ENCODE results near the gene DDIT4L.
"Not testable (repeated sequence)": the region's sequence is repeated elsewhere in the genome, so short reads cannot be mapped to it uniquely, and the experiment has no call there.

DDIT4L gene

GRCh38 chr4:100166297-100167039 is 23.8 kb downstream of the DDIT4L start:
- DNase-seq, result no peak

- DNase-seq, result no peak
These were observed 24.5 kb downstream of the DDIT4L start for GRCh38 chr4:100165809-100166208.

- no peak for DNase-seq
These were observed 25.2 kb downstream of the DDIT4L start for GRCh38 chr4:100164808-100165760.

GRCh38 chr4:100162027-100162685 is 28.1 kb downstream of the DDIT4L start:
- DNase-seq, result no peak

- no peak for DNase-seq
These were observed 41.1 kb downstream of the DDIT4L start for GRCh38 chr4:100149190-100149589.

GRCh38 chr4:100147684-100148083 is 42.6 kb downstream of the DDIT4L start:
- DNase-seq, result no peak

GRCh38 chr4:100147198-100147597 is 43.1 kb downstream of the DDIT4L start:
- no peak for DNase-seq

- no peak for DNase-seq
These were observed 43.5 kb downstream of the DDIT4L start for GRCh38 chr4:100146756-100147155.

- not testable (repeated sequence) for DNase-seq
These were observed 52.9 kb downstream of the DDIT4L start for GRCh38 chr4:100137320-100137719.
